GM23338 (cell line): ENCODE results near the gene IQSEC3. TPM values are rescaled to one million over a fixed set of nuclear protein-coding genes. Genes with fewer than 3 reads are reported as not detected.

ENCODE experiments used
- ATAC-seq: fragments of 200-7000 bp; cut with Tn5 transposase; 3 replicates; pipeline ENCODE4 v1.9.1; 2020
- DNase-seq: peaks from one replicate; pipeline ENCODE4 v3.0.0-alpha.2; 2015; ENCODE audit warnings: low spot score
- H2AFZ ChIP-seq: fragments of 200-600 bp; sonication (generic); 2 replicates; pipeline ENCODE4 v1.8.0; 2016; ENCODE audit warnings: antibody characterized with exemption, mild to moderate bottlenecking, moderate library complexity
- H3F3A ChIP-seq: fragments of 200-600 bp; sonication (generic); replicated peaks from 2 replicates; pipeline ENCODE4 v1.8.0; 2017; ENCODE audit warnings: antibody characterized with exemption, mixed run types, low read depth
- H3K27ac ChIP-seq: fragments of 200-600 bp; sonication (generic); 2 replicates; pipeline ENCODE4 v1.6.1; 2016; ENCODE audit warnings: low read depth
- H3K27me3 ChIP-seq: fragments of 200-600 bp; sonication (generic); 2 replicates; pipeline ENCODE4 v1.8.0; 2016; ENCODE audit warnings: mild to moderate bottlenecking, mixed run types, moderate library complexity; ENCODE audit not compliant: insufficient read depth
- H3K36me3 ChIP-seq: fragments of 200-600 bp; sonication (generic); 2 replicates; pipeline ENCODE4 v1.8.0; 2016; ENCODE audit warnings: mild to moderate bottlenecking; ENCODE audit not compliant: insufficient read depth
- H3K4me1 ChIP-seq: fragments of 200-600 bp; sonication (generic); 2 replicates; pipeline ENCODE4 v1.8.0; 2016; ENCODE audit warnings: mild to moderate bottlenecking, moderate library complexity; ENCODE audit not compliant: insufficient read depth
- H3K4me2 ChIP-seq: fragments of 200-600 bp; sonication (generic); 2 replicates; pipeline ENCODE4 v1.7.1; 2017; ENCODE audit warnings: mixed run types
- H3K4me3 ChIP-seq: fragments of 200-600 bp; sonication (generic); 2 replicates; pipeline ENCODE4 v1.6.1; 2016; ENCODE audit warnings: mixed run types
- H3K79me2 ChIP-seq: fragments of 200-600 bp; sonication (generic); replicated peaks from 2 replicates; pipeline ENCODE4 v1.8.0; 2017; ENCODE audit warnings: mild to moderate bottlenecking; ENCODE audit not compliant: insufficient read depth
- H3K9me2 ChIP-seq: fragments of 200-600 bp; sonication (generic); 2 replicates; pipeline ENCODE4 v1.8.0; 2017; ENCODE audit not compliant: insufficient read depth
- H4K20me1 ChIP-seq: fragments of 200-600 bp; sonication (generic); replicated peaks from 2 replicates; pipeline ENCODE4 v1.8.0; 2017; ENCODE audit warnings: mild to moderate bottlenecking; ENCODE audit not compliant: insufficient read depth
- H3K27ac Mint-ChIP-seq: 2 replicates; pipeline ENCODE4 v1.8.0; 2020; ENCODE audit warnings: inconsistent platforms, mild to moderate bottlenecking, moderate library complexity, mixed read lengths
- H3K27me3 Mint-ChIP-seq: 3 replicates; pipeline ENCODE4 v1.8.0; 2022; ENCODE audit warnings: low read depth, mild to moderate bottlenecking, moderate library complexity, mixed read lengths, inconsistent platforms; ENCODE audit not compliant: insufficient read depth, poor library complexity
- H3K36me3 Mint-ChIP-seq: 3 replicates; pipeline ENCODE4 v1.8.0; 2021; ENCODE audit warnings: low read depth, mild to moderate bottlenecking, inconsistent platforms, moderate library complexity, mixed read lengths
- H3K4me1 Mint-ChIP-seq: 3 replicates; pipeline ENCODE4 v1.8.0; 2020; ENCODE audit warnings: mild to moderate bottlenecking, inconsistent platforms, mixed read lengths
- H3K4me3 Mint-ChIP-seq: 3 replicates; pipeline ENCODE4 v1.8.0; 2021; ENCODE audit warnings: moderate library complexity, mild to moderate bottlenecking, inconsistent platforms, mixed read lengths
- H3K9me3 Mint-ChIP-seq: 3 replicates; pipeline ENCODE4 v1.8.0; 2020; ENCODE audit warnings: moderate library complexity, mild to moderate bottlenecking, inconsistent platforms, mixed read lengths
- CTCF ChIP-seq, 2 experiments: fragments of 200-600 bp in 1 of 2; sonication (generic) in 1 of 2; conservative IDR thresholded peaks; 2 replicates each; pipeline versions ENCODE4 v1.5.1 to v1.6.1; 2016 to 2017; ENCODE audit warnings: antibody characterized with exemption in 2 of 2, low read depth in 2 of 2, mild to moderate bottlenecking in 2 of 2, moderate library complexity in 1 of 2
- EZH2phosphoT487 ChIP-seq: fragments of 200-600 bp; sonication (generic); IDR thresholded peaks from one replicate; pipeline ENCODE4 v1.8.1; 2018; ENCODE audit warnings: antibody characterized with exemption; ENCODE audit not compliant: unreplicated experiment
- JUNB ChIP-seq: IDR thresholded peaks from one replicate; pipeline ENCODE4 v1.6.1; 2016; ENCODE audit warnings: antibody characterized with exemption; ENCODE audit not compliant: unreplicated experiment
- NANOG ChIP-seq: IDR thresholded peaks from 2 replicates; pipeline ENCODE4 v1.6.1; 2016; ENCODE audit warnings: antibody characterized with exemption, borderline replicate concordance
- REST ChIP-seq: IDR thresholded peaks from one replicate; pipeline ENCODE4 v1.6.1; 2018; ENCODE audit warnings: antibody characterized with exemption; ENCODE audit not compliant: unreplicated experiment
- STAT1 ChIP-seq: IDR thresholded peaks from one replicate; pipeline ENCODE4 v1.6.1; 2016; ENCODE audit warnings: antibody characterized with exemption; ENCODE audit not compliant: unreplicated experiment
- ZNF331 ChIP-seq: fragments of 250-450 bp; sonication (Bioruptor Pico); IDR thresholded peaks from 2 replicates; pipeline ENCODE4 v1.5.0; 2020; ENCODE audit warnings: low read depth, mild to moderate bottlenecking, moderate library complexity
- ZNF462 ChIP-seq: fragments of 250-450 bp; sonication (Bioruptor Pico); IDR thresholded peaks from 2 replicates; pipeline ENCODE4 v1.5.0; 2020; ENCODE audit warnings: mild to moderate bottlenecking, moderate library complexity
- polyA plus RNA-seq: library from polyadenylated mRNA; unstranded; fragments of >200 nt; fragmentation: Nextera tagmentation; extraction: Ambion mirVana; gene quantifications from 2 replicates; pipeline ENCODE4 v1.2.1, GENCODE V29; 2016
- total RNA-seq: library from RNA; depleted of rRNA; stranded (reverse); fragments of >200 nt; shearing (Covaris generic); gene quantifications from 2 replicates; pipeline ENCODE4 v1.2.3, GENCODE V29; 2014

The IQSEC3 gene
- total and polyA plus RNA-seq, 2 experiments from 2014 or later: 2.1 to 3.6 TPM

GRCh38 chr12:125075-125474, 58.5 kb downstream of the IQSEC3 start:
- no peak overlapping the region for H3K27ac Mint-ChIP-seq
- DNase-seq: no peak
- ATAC-seq: no peak

More at GRCh38 chr12:125075-125474, 58.5 kb downstream of the IQSEC3 start:
- no peaks in the 10 kb centered on the region for H3K27me3 ChIP-seq
- H3K4me3 ChIP-seq: no peak overlapping the region
- no peak overlapping the region for H3K27ac ChIP-seq
- H3K9me2 ChIP-seq: no peaks in the 10 kb centered on the region
- Mint-ChIP-seq H3K36me3 (no peaks in the 10 kb centered on the region), H3K4me1 (peaks cover 8% of the 10 kb centered on the region; the same call in 2 of the 3 replicates), H3K27me3 (peaks cover 10% of the 10 kb centered on the region), H3K4me3 (no peak overlapping the region), H3K9me3 (no peaks in the 10 kb centered on the region; the same call in 2 of the 3 replicates)
- no peaks in the 10 kb centered on the region for H3K36me3 ChIP-seq
- no peak for TF ChIP-seq EZH2phosphoT487
- no peak for TF ChIP-seq ZNF331 (CRISPR knock-in tag)
- TF ChIP-seq ZNF462 (CRISPR knock-in tag): no peak
- no peak for TF ChIP-seq NANOG
- no peak for TF ChIP-seq CTCF (conservative IDR thresholded peaks at IDR 0.05; ENCODE audit: low read depth in 2 of 2)
- no peak for TF ChIP-seq JUNB
- no peak for TF ChIP-seq STAT1
- TF ChIP-seq REST: no peak
- no peaks in the 10 kb centered on the region for H3K79me2 ChIP-seq
- no peak overlapping the region for H2AFZ ChIP-seq
- H3F3A ChIP-seq: no peaks in the 10 kb centered on the region
- no peaks in the 10 kb centered on the region for H3K4me1 ChIP-seq
- no peaks in the 10 kb centered on the region for H4K20me1 ChIP-seq
- H3K4me2 ChIP-seq: no peak overlapping the region
